Measurements from ENCODE around the gene CCL13.

CCL13 gene

GRCh38 chr17:34386697-34387550 lies 30.6 kb downstream of the CCL13 start:
- DNase-seq, result no peak

GRCh38 chr17:34387566-34387965 lies 31.3 kb downstream of the CCL13 start:
- DNase-seq, result no peak

GRCh38 chr17:34389126-34389750 lies 33.0 kb downstream of the CCL13 start:
- DNase-seq, result no peak

- DNase-seq, result no peak
Observed at GRCh38 chr17:34390649-34391048, 34.4 kb downstream of the CCL13 start.

GRCh38 chr17:34391241-34391640 lies 35.0 kb downstream of the CCL13 start:
- no peak for DNase-seq

GRCh38 chr17:34393401-34393800 lies 37.1 kb downstream of the CCL13 start:
- no peak for DNase-seq

- no peak for DNase-seq
Observed at GRCh38 chr17:34397265-34397664, 41.0 kb downstream of the CCL13 start.

- no peak for DNase-seq
Observed at GRCh38 chr17:34398990-34399389, 42.7 kb downstream of the CCL13 start.

GRCh38 chr17:34399725-34400124 lies 43.4 kb downstream of the CCL13 start:
- no peak for DNase-seq

- no peak for DNase-seq
Observed at GRCh38 chr17:34400301-34400931, 44.1 kb downstream of the CCL13 start.

GRCh38 chr17:34401165-34401564 lies 44.9 kb downstream of the CCL13 start:
- DNase-seq, result no peak

- no peak for DNase-seq
Observed at GRCh38 chr17:34403006-34403405, 46.7 kb downstream of the CCL13 start.

- no peak for DNase-seq
Observed at GRCh38 chr17:34406226-34406625, 49.9 kb downstream of the CCL13 start.

Measured in effector CD8-positive, alpha-beta T cell (primary cell).